HUES64 (cell line): ENCODE results near the gene OR4A15. TPM values are rescaled to one million over a fixed set of nuclear protein-coding genes. Genes with fewer than 3 reads are reported as not detected.

Experiments
- H3K27ac ChIP-seq: 2 replicates; pipeline ENCODE4 v1.7.0; 2013; ENCODE audit warnings: low read depth, low read length, inconsistent platforms
- H3K27me3 ChIP-seq: 2 replicates; pipeline ENCODE4 v1.6.1; 2013; ENCODE audit warnings: mild to moderate bottlenecking, low read length; ENCODE audit not compliant: insufficient read depth
- H3K36me3 ChIP-seq: 2 replicates; pipeline ENCODE4 v1.6.1; 2013; ENCODE audit warnings: mild to moderate bottlenecking, low read length; ENCODE audit not compliant: insufficient read depth
- H3K4me1 ChIP-seq: 2 replicates; pipeline ENCODE4 v1.6.1; 2013; ENCODE audit warnings: mild to moderate bottlenecking, low read length, moderate library complexity; ENCODE audit not compliant: insufficient read depth
- H3K4me3 ChIP-seq: 2 replicates; pipeline ENCODE4 v1.5.1; 2013; ENCODE audit warnings: mild to moderate bottlenecking, low read length, moderate library complexity
- H3K9ac ChIP-seq: 2 replicates; pipeline ENCODE4 v1.6.1; 2013; ENCODE audit warnings: mild to moderate bottlenecking, low read depth, low read length
- H3K9me3 ChIP-seq: 2 replicates; pipeline ENCODE4 v1.6.1; 2013; ENCODE audit warnings: low read depth, low read length; ENCODE audit not compliant: insufficient read depth
- WGBS: fragments of 150-250, 120-280 bp; methylation state at CpG from one replicate; pipeline ENCODE4 v1.1.7; 2013; ENCODE audit warnings: missing lambda C conversion rate; 5-methylcytosine and 5-hydroxymethylcytosine counted together
- polyA plus RNA-seq, 2 experiments: library from polyadenylated mRNA; stranded (reverse); fragments of 50-300 nt; gene quantifications; one replicate each; pipeline ENCODE4 v1.2.3, GENCODE V29; 2013

OR4A15 gene
- polyA plus RNA-seq (2013, experiment 1 of 2): not detected
- polyA plus RNA-seq (2013, experiment 2 of 2): not detected

- Histone ChIP-seq H3K4me3 (no peak within 1 kb of the TSS), H3K9me3 (peaks cover 100% of the 10 kb centered on the region), H3K27me3 (no peaks in the 10 kb centered on the region), H3K27ac (no peak within 1 kb of the TSS), H3K36me3 (no peaks in the 10 kb centered on the region), H3K4me1 (no peaks in the 10 kb centered on the region), H3K9ac (no peak within 1 kb of the TSS)
- 68% methylated on average over 4 of the region's 4 CpGs for WGBS
Measured at GRCh38 chr11:55367674-55368073, at the start of gene OR4A15. Gene OR4A15, plus strand, starts transcription at chr11:55367974. Its CDS starts 0 bp downstream, at chr11:55367974.

GRCh38 chr11:55324500-55324899 lies 43.3 kb upstream of the OR4A15 start:
- Histone ChIP-seq H3K27me3 (no peaks in the 10 kb centered on the region), H3K9me3 (peaks cover 80% of the 10 kb centered on the region), H3K4me1 (no peaks in the 10 kb centered on the region), H3K36me3 (no peaks in the 10 kb centered on the region), H3K4me3 (no peak overlapping the region), H3K9ac (no peak overlapping the region), H3K27ac (no peak overlapping the region)
- WGBS: no CpG with 5 or more reads among the region's 1 CpG

- 86% methylated on average over 3 of the region's 3 CpGs for WGBS
- Histone ChIP-seq H3K4me3 (no peak within 1 kb of the TSS), H3K27me3 (no peaks in the 10 kb centered on the region), H3K9ac (no peak within 1 kb of the TSS), H3K36me3 (no peaks in the 10 kb centered on the region), H3K27ac (no peak within 1 kb of the TSS), H3K9me3 (peaks cover 90% of the 10 kb centered on the region), H3K4me1 (no peaks in the 10 kb centered on the region)
Measured at GRCh38 chr11:55342901-55343300, 24.9 kb upstream of the OR4A15 start, which contains the start of gene OR4A16. Gene OR4A16, plus strand, starts transcription at chr11:55343201. Its CDS starts 0 bp downstream, at chr11:55343201.

GRCh38 chr11:55345306-55345705 lies 22.5 kb upstream of the OR4A15 start:
- no CpG with 5 or more reads among the region's 1 CpG for WGBS

GRCh38 chr11:55349032-55349431 lies 18.7 kb upstream of the OR4A15 start:
- Histone ChIP-seq H3K4me1 (no peaks in the 10 kb centered on the region), H3K9me3 (peaks cover 97% of the 10 kb centered on the region), H3K4me3 (no peak overlapping the region), H3K9ac (no peak overlapping the region), H3K27ac (no peak overlapping the region), H3K27me3 (no peaks in the 10 kb centered on the region), H3K36me3 (no peaks in the 10 kb centered on the region)
- 25% methylated on average over 1 of the region's 1 CpG for WGBS

More at GRCh38 chr11:55345306-55345705, 22.5 kb upstream of the OR4A15 start:
- H3K36me3 ChIP-seq: no peaks in the 10 kb centered on the region
- H3K4me3 ChIP-seq: no peak overlapping the region
- H3K4me1 ChIP-seq: no peaks in the 10 kb centered on the region
- H3K27ac ChIP-seq: no peak overlapping the region
- no peaks in the 10 kb centered on the region for H3K27me3 ChIP-seq
- H3K9me3 ChIP-seq: peaks cover 94% of the 10 kb centered on the region
- H3K9ac ChIP-seq: no peak overlapping the region

GRCh38 chr11:55357560-55358184 lies 10.1 kb upstream of the OR4A15 start:
- H3K36me3 ChIP-seq: no peaks in the 10 kb centered on the region
- H3K27me3 ChIP-seq: no peaks in the 10 kb centered on the region
- 21% methylated on average over 1 of the region's 1 CpG for WGBS
- H3K4me1 ChIP-seq: no peaks in the 10 kb centered on the region
- peaks cover 100% of the 10 kb centered on the region for H3K9me3 ChIP-seq
- no peak overlapping the region for H3K4me3 ChIP-seq
- no peak overlapping the region for H3K27ac ChIP-seq
- no peak overlapping the region for H3K9ac ChIP-seq

DNA sequence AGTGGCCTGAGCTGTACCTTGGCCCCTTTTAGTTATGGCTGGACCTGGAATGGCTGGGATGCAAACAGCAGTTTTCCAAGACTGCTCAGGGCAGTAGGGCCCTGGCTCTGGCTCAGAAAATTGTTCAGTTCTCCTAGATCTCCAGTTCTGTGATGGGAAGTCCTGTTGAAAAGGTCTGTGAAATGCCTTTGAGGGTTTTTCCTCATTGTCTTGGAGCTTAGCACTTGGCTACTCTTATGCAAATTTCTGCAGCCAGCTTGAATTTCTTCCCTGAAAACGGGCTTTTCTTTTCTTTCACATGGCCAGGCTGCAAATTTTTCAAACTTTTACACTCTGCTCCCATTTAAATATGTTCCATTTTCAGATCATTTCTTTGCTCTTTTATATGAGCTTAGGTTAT lies 33.2 kb downstream of the OR4A15 start:
- peaks cover 83% of the 10 kb centered on the region for H3K9me3 ChIP-seq
- no peaks in the 10 kb centered on the region for H3K4me1 ChIP-seq
- WGBS: 48% methylated on average over 1 of the region's 1 CpG
- H3K4me3 ChIP-seq: no peak overlapping the region
- no peaks in the 10 kb centered on the region for H3K27me3 ChIP-seq
- no peak overlapping the region for H3K27ac ChIP-seq
- no peak overlapping the region for H3K9ac ChIP-seq
- no peaks in the 10 kb centered on the region for H3K36me3 ChIP-seq
